ES-I3 (cell line): ENCODE results near the gene HSPA12B.
A peak's percentile ranks its signal among the peaks of the same experiment; 100 is the strongest.

ENCODE experiments used
- H3K36me3 ChIP-seq: 2 replicates; pipeline ENCODE4 v1.6.1; 2013; ENCODE audit warnings: mild to moderate bottlenecking, low read length, control low read depth, moderate library complexity; ENCODE audit not compliant: insufficient read depth
- H3K4me1 ChIP-seq: 2 replicates; pipeline ENCODE4 v1.6.1; 2013; ENCODE audit warnings: mild to moderate bottlenecking, control low read depth, low read length; ENCODE audit not compliant: insufficient read depth
- H3K9ac ChIP-seq: 2 replicates; pipeline ENCODE4 v1.6.1; 2013; ENCODE audit warnings: low read depth, mild to moderate bottlenecking, low read length, moderate library complexity
- H3K9me3 ChIP-seq: 2 replicates; pipeline ENCODE4 v1.6.1; 2013; ENCODE audit warnings: mild to moderate bottlenecking, low read length, moderate library complexity; ENCODE audit not compliant: control insufficient read depth, insufficient read depth

The HSPA12B gene

GRCh38 chr20:3753501-3754275, 21.2 kb downstream of the HSPA12B start:
- no peak overlapping the region for H3K9ac ChIP-seq

GRCh38 chr20:3754276-3754630, 21.8 kb downstream of the HSPA12B start:
- Histone ChIP-seq H3K9me3 (no peaks in the 10 kb centered on the region), H3K36me3 (no peaks in the 10 kb centered on the region), H3K9ac (no peak overlapping the region), H3K4me1 (no peaks in the 10 kb centered on the region)

More at GRCh38 chr20:3753501-3754275, 21.2 kb downstream of the HSPA12B start:
- H3K4me1 ChIP-seq: no peaks in the 10 kb centered on the region
- H3K9me3 ChIP-seq: no peaks in the 10 kb centered on the region
- no peaks in the 10 kb centered on the region for H3K36me3 ChIP-seq

DNA sequence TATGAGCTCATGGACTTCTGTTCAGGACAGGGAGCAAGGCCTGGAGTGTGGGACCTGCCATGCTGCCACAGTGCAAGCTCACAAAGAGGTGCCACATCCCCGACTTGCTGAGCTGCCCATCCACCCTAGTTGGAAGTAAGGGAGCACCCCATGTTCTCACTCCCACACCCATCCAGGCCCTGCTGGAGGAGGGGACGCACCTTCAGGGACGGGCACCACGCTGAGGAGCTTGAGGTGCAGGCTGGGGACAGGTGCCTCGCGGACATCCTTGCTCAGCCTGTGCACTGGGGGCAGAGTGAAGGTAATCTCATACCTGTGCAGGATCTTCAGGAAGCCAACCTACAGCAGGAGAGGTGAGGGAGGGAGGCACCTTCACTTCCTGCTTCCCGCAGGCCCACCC, 22.8 kb downstream of the HSPA12B start:
- Histone ChIP-seq H3K36me3 (no peaks in the 10 kb centered on the region), H3K4me1 (no peaks in the 10 kb centered on the region), H3K9ac (no peak overlapping the region), H3K9me3 (no peaks in the 10 kb centered on the region)

DNA sequence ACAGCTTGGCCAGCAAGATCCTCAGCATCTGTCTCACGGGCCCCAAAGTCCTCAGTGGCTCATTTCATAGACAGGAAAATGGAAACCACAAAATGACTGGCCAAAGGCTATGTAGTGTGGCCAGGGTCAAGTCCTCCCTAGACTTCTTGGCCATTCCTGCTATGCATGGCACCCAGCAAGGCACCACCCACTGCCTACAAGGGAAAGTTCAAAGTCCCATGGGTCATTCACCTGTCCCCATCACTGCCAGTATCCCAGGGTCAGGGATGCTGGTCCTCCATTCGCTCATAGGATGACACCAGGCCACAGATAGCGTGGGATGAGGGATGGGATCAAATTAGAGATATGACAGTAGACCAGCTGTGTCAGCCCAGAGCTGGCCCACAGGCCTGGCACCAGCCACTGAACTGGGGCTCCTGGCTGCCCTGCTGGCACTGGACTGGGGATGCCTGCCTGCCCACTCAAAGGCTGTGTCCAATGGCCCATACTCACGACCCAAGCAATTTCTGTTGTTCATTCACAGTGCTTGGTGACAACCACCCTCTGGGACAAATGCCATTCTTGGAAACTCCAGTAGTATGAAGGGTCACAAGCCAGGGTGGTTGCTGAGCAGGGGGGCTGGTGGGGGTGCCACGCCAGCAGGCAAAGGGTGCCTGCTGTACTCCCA, 23.5 kb downstream of the HSPA12B start:
- no peaks in the 10 kb centered on the region for H3K36me3 ChIP-seq
- H3K9ac ChIP-seq: no peak overlapping the region
- peaks cover 3% of the 10 kb centered on the region; the same call in 1 of the 2 replicates for H3K4me1 ChIP-seq
- no peaks in the 10 kb centered on the region for H3K9me3 ChIP-seq

DNA sequence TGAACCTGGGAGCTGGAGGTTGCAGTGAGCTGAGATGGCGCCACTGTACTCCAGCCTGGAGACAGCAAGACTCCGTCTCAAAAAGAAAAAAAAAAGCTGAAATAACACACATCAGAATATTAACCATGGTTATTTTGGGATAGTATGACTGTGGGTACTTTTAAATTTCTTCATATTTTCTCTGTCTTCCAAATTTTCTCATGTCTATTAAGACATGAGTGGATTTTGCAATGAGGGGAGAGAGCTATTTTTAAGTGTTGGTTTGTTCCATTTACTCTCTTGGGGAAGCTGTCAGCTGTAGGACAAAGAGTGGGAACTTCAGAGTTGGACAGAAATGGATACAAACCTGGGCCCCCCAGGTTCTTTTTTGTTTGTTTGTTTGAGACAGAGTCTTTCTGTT, 24.8 kb downstream of the HSPA12B start:
- Histone ChIP-seq H3K9me3 (no peaks in the 10 kb centered on the region), H3K9ac (no peak overlapping the region), H3K36me3 (no peaks in the 10 kb centered on the region), H3K4me1 (peaks cover 5% of the 10 kb centered on the region; the same call in 1 of the 2 replicates)

DNA sequence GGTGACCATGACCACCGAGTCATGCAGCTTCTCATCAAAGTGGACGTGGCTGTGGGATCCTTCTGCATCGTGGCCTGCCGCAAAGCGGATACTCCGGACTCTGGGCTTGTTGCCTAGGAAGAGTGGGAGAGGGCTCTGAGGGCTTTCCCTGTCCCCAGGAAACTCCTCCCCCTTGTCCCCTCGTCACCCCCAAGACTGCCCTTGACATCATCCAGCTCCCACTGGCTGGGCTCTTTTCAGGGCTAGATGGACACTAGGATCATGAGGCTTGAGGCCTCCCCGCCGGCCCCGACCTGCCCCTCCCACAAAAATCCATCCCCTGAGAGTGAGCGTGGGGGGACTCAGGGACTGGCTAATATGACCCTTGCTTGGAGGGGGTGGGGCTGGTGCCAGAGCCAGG, 26.1 kb downstream of the HSPA12B start:
- Histone ChIP-seq H3K9ac (no peak overlapping the region), H3K36me3 (no peaks in the 10 kb centered on the region), H3K4me1 (peaks cover 5% of the 10 kb centered on the region; the same call in 1 of the 2 replicates), H3K9me3 (no peaks in the 10 kb centered on the region)

DNA sequence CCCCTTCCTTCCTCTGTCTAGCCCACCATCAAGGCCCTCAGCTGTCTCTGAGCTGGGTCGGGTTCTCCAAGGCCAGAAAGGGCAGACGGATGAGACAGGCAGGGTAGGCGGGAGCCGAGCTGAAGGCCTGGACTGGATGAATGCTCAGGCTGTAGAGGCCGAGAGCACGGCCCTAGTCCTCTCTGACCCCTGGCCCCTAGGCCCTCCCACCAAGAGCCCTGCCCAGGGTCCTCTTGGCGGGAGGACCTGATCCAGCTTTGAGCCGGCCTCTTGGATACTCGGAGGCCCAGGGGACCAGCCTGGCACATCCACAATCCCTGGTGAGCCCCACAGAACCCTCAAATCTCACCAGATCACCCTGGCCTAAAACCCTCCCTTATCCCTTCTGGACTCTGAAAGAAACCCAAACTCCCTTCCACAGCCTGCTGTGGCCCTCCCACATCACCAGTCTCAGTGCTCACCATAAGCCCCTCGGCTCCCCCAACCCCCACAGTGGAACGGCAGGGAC, 26.9 kb downstream of the HSPA12B start:
- Histone ChIP-seq H3K9ac (no peak overlapping the region), H3K36me3 (no peaks in the 10 kb centered on the region), H3K9me3 (no peaks in the 10 kb centered on the region), H3K4me1 (peaks cover 5% of the 10 kb centered on the region; the same call in 1 of the 2 replicates)

DNA sequence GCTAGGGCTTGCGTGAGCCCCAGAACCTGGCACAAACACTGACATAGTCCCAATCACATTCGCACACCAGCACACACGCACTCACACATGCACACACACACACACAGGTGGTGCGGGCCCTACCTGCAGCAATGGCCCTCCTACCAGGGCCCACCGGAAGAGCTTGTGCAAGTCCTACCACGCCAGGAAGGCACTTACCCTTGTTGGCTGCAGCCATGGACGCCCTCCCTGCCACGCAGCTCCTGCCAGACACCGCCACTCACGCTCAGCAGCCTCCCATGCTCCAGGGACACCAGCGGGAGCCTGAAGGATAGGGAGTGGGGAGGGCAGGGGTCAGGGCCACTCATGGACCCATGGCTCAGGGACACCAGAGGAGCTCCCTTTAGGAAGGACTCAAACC, 27.4 kb downstream of the HSPA12B start:
- no peak overlapping the region for H3K9ac ChIP-seq
- no peaks in the 10 kb centered on the region for H3K36me3 ChIP-seq
- no peaks in the 10 kb centered on the region for H3K9me3 ChIP-seq
- peaks cover 5% of the 10 kb centered on the region; the same call in 1 of the 2 replicates for H3K4me1 ChIP-seq

- H3K36me3 ChIP-seq: no peaks in the 10 kb centered on the region; the same call in 1 of the 2 replicates
- no peaks in the 10 kb centered on the region for H3K9me3 ChIP-seq
- H3K4me1 ChIP-seq: peaks cover 5% of the 10 kb centered on the region; the same call in 1 of the 2 replicates
- no peak overlapping the region for H3K9ac ChIP-seq
These were observed 28.3 kb downstream of the HSPA12B start for GRCh38 chr20:3760655-3761348.

DNA sequence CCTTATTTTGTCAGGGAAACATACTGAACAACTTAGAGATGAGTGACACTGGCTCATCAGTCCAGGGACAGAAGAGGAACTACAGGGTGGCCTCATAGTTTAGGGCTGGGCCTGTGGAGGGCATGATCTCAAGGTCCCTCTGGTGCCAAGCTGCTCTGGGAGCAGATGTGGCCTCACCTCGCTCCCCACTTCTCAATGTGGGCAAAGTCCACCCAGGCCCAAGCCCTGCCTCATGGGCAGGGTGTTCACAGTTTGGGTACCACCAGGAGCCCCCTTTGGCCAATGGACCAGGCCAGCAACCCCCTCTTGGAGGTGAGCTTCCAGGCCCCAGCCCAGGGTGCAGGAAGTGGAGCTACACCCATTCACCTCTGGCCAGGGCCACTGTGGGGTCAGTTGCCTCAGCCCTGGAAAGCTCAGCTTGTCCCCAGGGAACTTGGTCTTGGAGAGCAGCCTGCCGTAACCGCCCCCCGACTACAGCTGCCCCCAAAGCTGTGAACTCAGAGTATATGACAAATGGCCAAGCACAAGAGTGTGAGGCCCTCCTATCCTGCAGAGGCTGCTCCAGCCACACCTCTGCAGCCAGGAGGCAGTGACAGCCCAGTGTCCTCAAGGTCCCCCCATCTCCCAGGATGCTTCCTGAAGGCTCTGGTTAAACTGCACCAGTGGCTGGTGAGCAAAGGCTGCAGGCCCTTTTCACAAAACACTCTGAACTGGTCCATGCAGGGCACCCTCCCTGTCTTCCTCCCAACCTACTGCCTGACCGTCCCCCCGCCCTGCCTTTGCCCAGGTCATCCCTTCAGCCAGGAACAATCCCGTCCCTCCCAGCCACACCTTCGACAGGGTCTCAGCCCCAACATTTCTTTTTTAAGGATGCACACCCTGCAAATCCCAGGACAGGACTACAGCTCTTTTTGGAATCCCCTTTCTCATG, 31.5 kb downstream of the HSPA12B start:
- no peak overlapping the region for H3K9ac ChIP-seq
- H3K36me3 ChIP-seq: no peaks in the 10 kb centered on the region; the same call in 1 of the 2 replicates
- H3K4me1 ChIP-seq: peaks cover 5% of the 10 kb centered on the region
- no peaks in the 10 kb centered on the region for H3K9me3 ChIP-seq

DNA sequence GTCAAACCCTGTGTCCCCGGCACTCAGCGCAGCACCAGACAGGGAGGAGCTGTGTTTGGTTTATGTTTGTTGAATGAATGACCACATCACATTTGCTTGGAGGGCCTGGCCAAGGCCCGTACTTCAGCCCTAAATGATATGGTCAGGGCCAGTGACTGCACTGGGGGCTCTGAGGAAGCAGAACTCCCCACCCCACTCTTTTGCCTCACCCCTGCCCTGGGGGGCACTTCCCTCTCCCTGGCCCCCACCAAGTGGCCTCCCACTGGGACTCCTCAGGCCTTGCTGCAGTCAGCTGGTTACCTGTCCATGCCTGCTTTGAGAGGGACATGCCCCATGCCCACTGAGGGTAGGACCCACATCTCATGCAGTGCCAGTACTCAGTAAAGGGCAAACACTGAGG, 32.2 kb downstream of the HSPA12B start:
- H3K9ac ChIP-seq: no peak overlapping the region

DNA sequence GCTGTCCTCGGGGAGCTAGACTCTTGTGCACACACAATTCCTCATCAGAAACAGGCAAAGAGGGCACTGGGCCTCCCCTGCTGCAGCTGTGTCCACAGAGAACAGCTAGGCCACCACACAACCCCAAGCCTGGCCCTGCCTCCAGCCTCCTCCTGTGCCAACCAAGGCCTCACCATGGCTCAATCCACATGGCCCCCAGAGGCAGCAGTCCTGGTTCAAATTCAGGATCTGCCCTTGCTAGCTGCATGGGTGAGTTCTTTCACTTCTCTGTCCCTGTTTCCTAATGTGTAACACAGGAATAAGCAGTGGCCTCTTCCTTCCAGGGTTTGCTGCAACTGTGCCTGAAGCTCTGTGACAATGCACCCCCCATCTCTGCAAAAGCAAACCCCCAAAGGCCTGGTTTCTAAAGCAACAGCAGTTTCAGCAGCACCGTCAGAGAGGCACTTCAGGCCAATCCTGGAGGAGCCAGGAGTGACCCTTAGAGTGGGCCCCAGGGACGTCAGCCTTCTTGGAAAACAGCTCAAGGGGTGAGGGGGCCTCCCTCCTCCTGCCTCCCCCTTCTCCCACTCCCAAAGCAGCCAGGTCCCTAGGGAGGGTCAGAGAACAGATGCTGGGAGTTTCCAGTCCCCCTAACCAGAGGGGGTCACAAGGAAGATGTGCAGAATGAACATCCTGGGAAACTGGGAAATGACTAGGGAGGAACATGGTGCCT, 32.8 kb downstream of the HSPA12B start:
- H3K36me3 ChIP-seq: no peaks in the 10 kb centered on the region; the same call in 1 of the 2 replicates
- H3K4me1 ChIP-seq: peaks cover 5% of the 10 kb centered on the region
- H3K9ac ChIP-seq: no peak overlapping the region
- H3K9me3 ChIP-seq: no peaks in the 10 kb centered on the region

More for the DNA sequence above, 32.2 kb downstream of the HSPA12B start:
- Histone ChIP-seq H3K9me3 (no peaks in the 10 kb centered on the region), H3K4me1 (peaks cover 5% of the 10 kb centered on the region), H3K36me3 (no peaks in the 10 kb centered on the region; the same call in 1 of the 2 replicates)

- Histone ChIP-seq H3K4me1 (no peaks in the 10 kb centered on the region; the same call in 1 of the 2 replicates), H3K9ac (peak overlapping the region; percentile 74), H3K9me3 (no peaks in the 10 kb centered on the region), H3K36me3 (no peaks in the 10 kb centered on the region; the same call in 1 of the 2 replicates)
These were observed 34.1 kb downstream of the HSPA12B start for GRCh38 chr20:3766422-3767109.
